Measurements from ENCODE around the gene NAAA.
"Not testable (repeated sequence)": the region's sequence is repeated elsewhere in the genome, so short reads cannot be mapped to it uniquely, and the experiment has no call there.

NAAA gene

GRCh38 chr4:75940692-75941253 lies at the start of gene NAAA:
TSS of gene NAAA (minus strand) at chr4:75941013. CDS start at chr4:75940949, 64 bp downstream.
- H3K4me3 ChIP-seq (ENCODE audit: low read depth in 1 of 5, low read length in 5 of 5), result peak within 1 kb of the TSS; percentile 72 to 96 (median 92)
- H3K9me3 ChIP-seq (ENCODE audit: control insufficient read depth in 5 of 5, low read length in 5 of 5), result no peaks in the 10 kb centered on the region
- peak within 1 kb of the TSS; percentile 58 for H3K27ac ChIP-seq (ENCODE audit: low read depth, low read length)
- H3K9ac ChIP-seq (ENCODE audit: low read length in 5 of 5), result peak within 1 kb of the TSS in 4 of 5 donors; percentile 68 to 77 (median 71)
- peaks cover 0 to 18% (median 8%) of the 10 kb centered on the region in 5 donors for H3K4me1 ChIP-seq (ENCODE audit: control insufficient read depth in 5 of 5, insufficient read depth in 5 of 5, low read length in 5 of 5)
- H3K27me3 ChIP-seq (ENCODE audit: control insufficient read depth in 5 of 5, insufficient read depth in 4 of 5, low read length in 5 of 5), result no peaks in the 10 kb centered on the region
- peaks cover 0 to 10% (median 2%) of the 10 kb centered on the region in 5 donors for H3K36me3 ChIP-seq (ENCODE audit: control insufficient read depth in 5 of 5, insufficient read depth in 5 of 5, low read length in 5 of 5)

- H3K9ac ChIP-seq (ENCODE audit: low read length in 5 of 5), result peak overlapping the region; percentile 70 to 92 (median 88)
- no peaks in the 10 kb centered on the region for H3K36me3 ChIP-seq (ENCODE audit: control insufficient read depth in 5 of 5, insufficient read depth in 5 of 5, low read length in 5 of 5)
- H3K4me3 ChIP-seq (ENCODE audit: low read depth in 1 of 5, low read length in 5 of 5), result peak overlapping the region; percentile 88 to 92 (median 91)
- H3K27ac ChIP-seq (ENCODE audit: low read depth, low read length), result peak overlapping the region; percentile 51
- H3K4me1 ChIP-seq (ENCODE audit: control insufficient read depth in 5 of 5, insufficient read depth in 5 of 5, low read length in 5 of 5), result peaks cover 0 to 30% (median 25%) of the 10 kb centered on the region in 5 donors
- H3K9me3 ChIP-seq (ENCODE audit: control insufficient read depth in 5 of 5, low read length in 5 of 5), result no peaks in the 10 kb centered on the region
- H3K27me3 ChIP-seq (ENCODE audit: control insufficient read depth in 5 of 5, insufficient read depth in 4 of 5, low read length in 5 of 5), result no peaks in the 10 kb centered on the region
These were observed 49.2 kb upstream of the NAAA start for GRCh38 chr4:75989846-75990528.

- H3K4me3 ChIP-seq (ENCODE audit: low read depth in 1 of 5, low read length in 5 of 5), result no peak overlapping the region
- H3K9ac ChIP-seq (ENCODE audit: low read length in 5 of 5), result no peak overlapping the region
- H3K27ac ChIP-seq (ENCODE audit: low read depth, low read length), result no peak overlapping the region
- no peaks in the 10 kb centered on the region for H3K27me3 ChIP-seq (ENCODE audit: control insufficient read depth in 5 of 5, insufficient read depth in 4 of 5, low read length in 5 of 5)
- H3K4me1 ChIP-seq (ENCODE audit: control insufficient read depth in 5 of 5, insufficient read depth in 5 of 5, low read length in 5 of 5), result peaks cover 0 to 21% (median 17%) of the 10 kb centered on the region in 5 donors
- H3K9me3 ChIP-seq (ENCODE audit: control insufficient read depth in 5 of 5, low read length in 5 of 5), result no peaks in the 10 kb centered on the region
- H3K36me3 ChIP-seq (ENCODE audit: control insufficient read depth in 5 of 5, insufficient read depth in 5 of 5, low read length in 5 of 5), result peaks cover 9 to 21% (median 17%) of the 10 kb centered on the region in 5 donors
These were observed 44.3 kb upstream of the NAAA start for GRCh38 chr4:75985116-75985515.

- H3K9ac ChIP-seq (ENCODE audit: low read length in 5 of 5), result no peak overlapping the region
- H3K36me3 ChIP-seq (ENCODE audit: control insufficient read depth in 5 of 5, insufficient read depth in 5 of 5, low read length in 5 of 5), result peaks cover 35 to 48% (median 46%) of the 10 kb centered on the region in 5 donors
- H3K4me3 ChIP-seq (ENCODE audit: low read depth in 1 of 5, low read length in 5 of 5), result no peak overlapping the region
- H3K9me3 ChIP-seq (ENCODE audit: control insufficient read depth in 5 of 5, low read length in 5 of 5), result peaks cover 0 to 5% (median 0%) of the 10 kb centered on the region in 5 donors
- H3K4me1 ChIP-seq (ENCODE audit: control insufficient read depth in 5 of 5, insufficient read depth in 5 of 5, low read length in 5 of 5), result no peaks in the 10 kb centered on the region
- H3K27me3 ChIP-seq (ENCODE audit: control insufficient read depth in 5 of 5, insufficient read depth in 4 of 5, low read length in 5 of 5), result no peaks in the 10 kb centered on the region
- H3K27ac ChIP-seq (ENCODE audit: low read depth, low read length), result no peak overlapping the region
These were observed 39.8 kb upstream of the NAAA start for GRCh38 chr4:75980576-75980975.

GRCh38 chr4:75976177-75976576 lies 35.4 kb upstream of the NAAA start:
- no peaks in the 10 kb centered on the region for H3K27me3 ChIP-seq (ENCODE audit: control insufficient read depth in 5 of 5, insufficient read depth in 4 of 5, low read length in 5 of 5)
- no peak overlapping the region for H3K9ac ChIP-seq (ENCODE audit: low read length in 5 of 5)
- H3K27ac ChIP-seq (ENCODE audit: low read depth, low read length), result no peak overlapping the region
- H3K36me3 ChIP-seq (ENCODE audit: control insufficient read depth in 5 of 5, insufficient read depth in 5 of 5, low read length in 5 of 5), result peaks cover 48 to 79% (median 69%) of the 10 kb centered on the region in 5 donors
- H3K4me1 ChIP-seq (ENCODE audit: control insufficient read depth in 5 of 5, insufficient read depth in 5 of 5, low read length in 5 of 5), result no peaks in the 10 kb centered on the region
- no peak overlapping the region for H3K4me3 ChIP-seq (ENCODE audit: low read depth in 1 of 5, low read length in 5 of 5)
- peaks cover 0 to 5% (median 0%) of the 10 kb centered on the region in 5 donors for H3K9me3 ChIP-seq (ENCODE audit: control insufficient read depth in 5 of 5, low read length in 5 of 5)

- Histone ChIP-seq H3K27ac (ENCODE audit: low read depth, low read length) (no peak overlapping the region), H3K36me3 (ENCODE audit: control insufficient read depth in 5 of 5, insufficient read depth in 5 of 5, low read length in 5 of 5) (peaks cover 58 to 90% (median 78%) of the 10 kb centered on the region in 5 donors), H3K4me3 (ENCODE audit: low read depth in 1 of 5, low read length in 5 of 5) (no peak overlapping the region), H3K27me3 (ENCODE audit: control insufficient read depth in 5 of 5, insufficient read depth in 4 of 5, low read length in 5 of 5) (no peaks in the 10 kb centered on the region), H3K9ac (ENCODE audit: low read length in 5 of 5) (no peak overlapping the region), H3K4me1 (ENCODE audit: control insufficient read depth in 5 of 5, insufficient read depth in 5 of 5, low read length in 5 of 5) (no peaks in the 10 kb centered on the region), H3K9me3 (ENCODE audit: control insufficient read depth in 5 of 5, low read length in 5 of 5) (peaks cover 0 to 5% (median 0%) of the 10 kb centered on the region in 5 donors)
These were observed 33.0 kb upstream of the NAAA start for GRCh38 chr4:75973766-75974165.

GRCh38 chr4:75968084-75968483 lies 27.3 kb upstream of the NAAA start:
- Histone ChIP-seq H3K27ac (ENCODE audit: low read depth, low read length) (no peak overlapping the region), H3K4me3 (ENCODE audit: low read depth in 1 of 5, low read length in 5 of 5) (no peak overlapping the region), H3K9ac (ENCODE audit: low read length in 5 of 5) (no peak overlapping the region), H3K9me3 (ENCODE audit: control insufficient read depth in 5 of 5, low read length in 5 of 5) (no peaks in the 10 kb centered on the region), H3K27me3 (ENCODE audit: control insufficient read depth in 5 of 5, insufficient read depth in 4 of 5, low read length in 5 of 5) (no peaks in the 10 kb centered on the region), H3K4me1 (ENCODE audit: control insufficient read depth in 5 of 5, insufficient read depth in 5 of 5, low read length in 5 of 5) (no peaks in the 10 kb centered on the region), H3K36me3 (ENCODE audit: control insufficient read depth in 5 of 5, insufficient read depth in 5 of 5, low read length in 5 of 5) (peaks cover 68 to 97% (median 88%) of the 10 kb centered on the region in 5 donors)

- Histone ChIP-seq H3K9ac (ENCODE audit: low read length in 5 of 5) (no peak overlapping the region), H3K9me3 (ENCODE audit: control insufficient read depth in 5 of 5, low read length in 5 of 5) (no peaks in the 10 kb centered on the region), H3K27ac (ENCODE audit: low read depth, low read length) (no peak overlapping the region), H3K4me3 (ENCODE audit: low read depth in 1 of 5, low read length in 5 of 5) (no peak overlapping the region), H3K27me3 (ENCODE audit: control insufficient read depth in 5 of 5, insufficient read depth in 4 of 5, low read length in 5 of 5) (no peaks in the 10 kb centered on the region), H3K36me3 (ENCODE audit: control insufficient read depth in 5 of 5, insufficient read depth in 5 of 5, low read length in 5 of 5) (peaks cover 63 to 80% (median 76%) of the 10 kb centered on the region in 5 donors), H3K4me1 (ENCODE audit: control insufficient read depth in 5 of 5, insufficient read depth in 5 of 5, low read length in 5 of 5) (no peaks in the 10 kb centered on the region)
These were observed 22.7 kb upstream of the NAAA start for GRCh38 chr4:75963558-75963957.

- not testable (repeated sequence) for H3K4me3 ChIP-seq (ENCODE audit: low read depth in 1 of 5, low read length in 5 of 5); H3K9ac ChIP-seq (ENCODE audit: low read length in 5 of 5); H3K9me3 ChIP-seq (ENCODE audit: control insufficient read depth in 5 of 5, low read length in 5 of 5); H3K4me1 ChIP-seq (ENCODE audit: control insufficient read depth in 5 of 5, insufficient read depth in 5 of 5, low read length in 5 of 5); H3K27me3 ChIP-seq (ENCODE audit: control insufficient read depth in 5 of 5, insufficient read depth in 4 of 5, low read length in 5 of 5); H3K27ac ChIP-seq (ENCODE audit: low read depth, low read length)
- H3K36me3 ChIP-seq (ENCODE audit: control insufficient read depth in 5 of 5, insufficient read depth in 5 of 5, low read length in 5 of 5), result peaks cover 62 to 80% (median 76%) of the 10 kb centered on the region in 5 donors
These were observed 21.3 kb upstream of the NAAA start for GRCh38 chr4:75962072-75962471.

GRCh38 chr4:75958546-75958945 lies 17.7 kb upstream of the NAAA start:
- H3K27me3 ChIP-seq (ENCODE audit: control insufficient read depth in 5 of 5, insufficient read depth in 4 of 5, low read length in 5 of 5); H3K9ac ChIP-seq (ENCODE audit: low read length in 5 of 5); H3K4me3 ChIP-seq (ENCODE audit: low read depth in 1 of 5, low read length in 5 of 5); H3K27ac ChIP-seq (ENCODE audit: low read depth, low read length); H3K4me1 ChIP-seq (ENCODE audit: control insufficient read depth in 5 of 5, insufficient read depth in 5 of 5, low read length in 5 of 5); H3K9me3 ChIP-seq (ENCODE audit: control insufficient read depth in 5 of 5, low read length in 5 of 5): not testable (repeated sequence)
- H3K36me3 ChIP-seq (ENCODE audit: control insufficient read depth in 5 of 5, insufficient read depth in 5 of 5, low read length in 5 of 5), result peaks cover 50 to 78% (median 74%) of the 10 kb centered on the region in 5 donors

Data from subcutaneous abdominal adipose tissue (tissue), 5 donors.